Tibial nerve (tissue), 4 donors: ENCODE measurements around the gene TBCC.

ENCODE experiments used
- CTCF ChIP-seq, 5 experiments: fragments of 200-600 bp in 3 of 5; fragments of 450-650 bp in 2 of 5; sonication (generic) in 3 of 5; IDR thresholded peaks; one replicate each; pipeline ENCODE4 v1.5.1; 2016 to 2019; ENCODE audit warnings: antibody characterized with exemption in 5 of 5, mild to moderate bottlenecking in 3 of 5, moderate library complexity in 2 of 5
- EP300 ChIP-seq, 2 donors: sonication (generic); formaldehyde crosslinking; IDR thresholded peaks; one replicate each; pipeline ENCODE4 v1.6.1; 2017; ENCODE audit warnings: antibody characterized with exemption in 2 of 2, mild to moderate bottlenecking in 1 of 2
- POLR2A ChIP-seq, 2 donors: fragments of 450-650 bp; IDR thresholded peaks; one replicate each; pipeline ENCODE4 v1.6.1; 2017; ENCODE audit warnings: antibody characterized with exemption in 2 of 2, mild to moderate bottlenecking in 2 of 2, moderate library complexity in 2 of 2

DNA sequence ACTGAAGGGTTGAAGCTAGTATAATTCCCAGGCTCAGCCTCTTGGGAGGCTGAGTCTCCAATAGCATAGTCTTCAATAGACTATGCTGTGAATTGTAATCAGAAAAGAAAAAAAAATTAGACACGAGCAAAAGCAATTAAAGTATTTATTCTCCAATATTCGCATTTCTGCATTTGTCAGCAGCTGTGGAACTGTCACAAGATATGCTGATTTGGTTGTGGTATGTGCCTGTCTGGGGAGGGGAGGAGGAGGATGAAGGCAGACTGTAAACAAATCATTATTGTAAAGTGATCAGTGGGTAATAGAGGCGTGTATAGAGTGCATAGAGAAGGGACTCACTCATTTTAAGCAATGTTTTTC, 25.8 kb upstream of the TBCC start:
- TF ChIP-seq EP300 (IDR thresholded peaks at IDR 0.05): no peak
- no peak for TF ChIP-seq POLR2A (IDR thresholded peaks at IDR 0.05)
- no peak for TF ChIP-seq CTCF (IDR thresholded peaks at IDR 0.05)
